ENCODE results near the gene UST.
"Not testable (repeated sequence)": the region's sequence is repeated elsewhere in the genome, so short reads cannot be mapped to it uniquely, and the experiment has no call there.

UST gene

GRCh38 chr6:149094934-149095351 is 348.1 kb downstream of the UST start:
- no peak for DNase-seq (ENCODE audit: low read depth, low spot score)
- H3K4me3 ChIP-seq (ENCODE audit: insufficient read length, low read depth), result no peak overlapping the region
- no peaks in the 10 kb centered on the region for H3K4me1 ChIP-seq (ENCODE audit: insufficient read depth, insufficient read length)
- peaks cover 13% of the 10 kb centered on the region for H3K9me3 ChIP-seq (ENCODE audit: insufficient read depth, low read length)
- H3K27me3 ChIP-seq (ENCODE audit: insufficient read depth, insufficient read length), result no peaks in the 10 kb centered on the region
- no peak overlapping the region for H3K9ac ChIP-seq (ENCODE audit: insufficient read length, low read depth)
- no peaks in the 10 kb centered on the region for H3K36me3 ChIP-seq (ENCODE audit: insufficient read depth, insufficient read length, low read length)
- TF ChIP-seq SUZ12 (IDR thresholded peaks at IDR 0.05; ENCODE audit: extremely low read depth, insufficient read depth, insufficient read length) (no peak), ZNF274 (IDR thresholded peaks at IDR 0.05; ENCODE audit: low read depth, low read length) (no peak), YY1 (IDR thresholded peaks at IDR 0.05; ENCODE audit: insufficient read depth, insufficient read length) (no peak)

GRCh38 chr6:149095842-149096241 is 349.0 kb downstream of the UST start:
- H3K27me3 ChIP-seq (ENCODE audit: insufficient read depth, insufficient read length), result no peaks in the 10 kb centered on the region
- no peak overlapping the region for H3K4me3 ChIP-seq (ENCODE audit: insufficient read length, low read depth)
- no peaks in the 10 kb centered on the region for H3K4me1 ChIP-seq (ENCODE audit: insufficient read depth, insufficient read length)
- H3K9ac ChIP-seq (ENCODE audit: insufficient read length, low read depth), result no peak overlapping the region
- H3K9me3 ChIP-seq (ENCODE audit: insufficient read depth, low read length), result peaks cover 13% of the 10 kb centered on the region
- TF ChIP-seq YY1 (IDR thresholded peaks at IDR 0.05; ENCODE audit: insufficient read depth, insufficient read length) (no peak), ZNF274 (IDR thresholded peaks at IDR 0.05; ENCODE audit: low read depth, low read length) (no peak), SUZ12 (IDR thresholded peaks at IDR 0.05; ENCODE audit: extremely low read depth, insufficient read depth, insufficient read length) (no peak)
- no peak for DNase-seq (ENCODE audit: low read depth, low spot score)
- H3K36me3 ChIP-seq (ENCODE audit: insufficient read depth, insufficient read length, low read length), result no peaks in the 10 kb centered on the region

GRCh38 chr6:149097794-149098193 is 351.0 kb downstream of the UST start:
- Histone ChIP-seq H3K4me1 (ENCODE audit: insufficient read depth, insufficient read length) (no peaks in the 10 kb centered on the region), H3K4me3 (ENCODE audit: insufficient read length, low read depth) (no peak overlapping the region), H3K9ac (ENCODE audit: insufficient read length, low read depth) (no peak overlapping the region), H3K27me3 (ENCODE audit: insufficient read depth, insufficient read length) (no peaks in the 10 kb centered on the region), H3K9me3 (ENCODE audit: insufficient read depth, low read length) (peaks cover 13% of the 10 kb centered on the region), H3K36me3 (ENCODE audit: insufficient read depth, insufficient read length, low read length) (no peaks in the 10 kb centered on the region)
- DNase-seq (ENCODE audit: low read depth, low spot score), result no peak
- TF ChIP-seq YY1 (IDR thresholded peaks at IDR 0.05; ENCODE audit: insufficient read depth, insufficient read length), result no peak
- no peak for TF ChIP-seq ZNF274 (IDR thresholded peaks at IDR 0.05; ENCODE audit: low read depth, low read length)
- TF ChIP-seq SUZ12 (IDR thresholded peaks at IDR 0.05; ENCODE audit: extremely low read depth, insufficient read depth, insufficient read length), result no peak

GRCh38 chr6:149098700-149099276 is 352.0 kb downstream of the UST start:
- H3K36me3 ChIP-seq (ENCODE audit: insufficient read depth, insufficient read length, low read length), result no peaks in the 10 kb centered on the region
- no peaks in the 10 kb centered on the region for H3K4me1 ChIP-seq (ENCODE audit: insufficient read depth, insufficient read length)
- H3K27me3 ChIP-seq (ENCODE audit: insufficient read depth, insufficient read length), result no peaks in the 10 kb centered on the region
- TF ChIP-seq ZNF274 (IDR thresholded peaks at IDR 0.05; ENCODE audit: low read depth, low read length) (no peak), SUZ12 (IDR thresholded peaks at IDR 0.05; ENCODE audit: extremely low read depth, insufficient read depth, insufficient read length) (no peak), YY1 (IDR thresholded peaks at IDR 0.05; ENCODE audit: insufficient read depth, insufficient read length) (no peak)
- no peak overlapping the region for H3K4me3 ChIP-seq (ENCODE audit: insufficient read length, low read depth)
- no peak overlapping the region for H3K9ac ChIP-seq (ENCODE audit: insufficient read length, low read depth)
- H3K9me3 ChIP-seq (ENCODE audit: insufficient read depth, low read length), result peaks cover 13% of the 10 kb centered on the region
- no peak for DNase-seq (ENCODE audit: low read depth, low spot score)

- peaks cover 13% of the 10 kb centered on the region for H3K9me3 ChIP-seq (ENCODE audit: insufficient read depth, low read length)
- H3K36me3 ChIP-seq (ENCODE audit: insufficient read depth, insufficient read length, low read length), result no peaks in the 10 kb centered on the region
- H3K4me1 ChIP-seq (ENCODE audit: insufficient read depth, insufficient read length), result no peaks in the 10 kb centered on the region
- no peak overlapping the region for H3K4me3 ChIP-seq (ENCODE audit: insufficient read length, low read depth)
- no peak for TF ChIP-seq SUZ12 (IDR thresholded peaks at IDR 0.05; ENCODE audit: extremely low read depth, insufficient read depth, insufficient read length)
- no peak for TF ChIP-seq ZNF274 (IDR thresholded peaks at IDR 0.05; ENCODE audit: low read depth, low read length)
- TF ChIP-seq YY1 (IDR thresholded peaks at IDR 0.05; ENCODE audit: insufficient read depth, insufficient read length), result no peak
- DNase-seq (ENCODE audit: low read depth, low spot score), result no peak
- no peaks in the 10 kb centered on the region for H3K27me3 ChIP-seq (ENCODE audit: insufficient read depth, insufficient read length)
- no peak overlapping the region for H3K9ac ChIP-seq (ENCODE audit: insufficient read length, low read depth)
Measured at GRCh38 chr6:149102324-149102723, 355.5 kb downstream of the UST start.

- not testable (repeated sequence) for H3K36me3 ChIP-seq (ENCODE audit: insufficient read depth, insufficient read length, low read length); H3K4me3 ChIP-seq (ENCODE audit: insufficient read length, low read depth); H3K9me3 ChIP-seq (ENCODE audit: insufficient read depth, low read length); H3K27me3 ChIP-seq (ENCODE audit: insufficient read depth, insufficient read length); DNase-seq (ENCODE audit: low read depth, low spot score); H3K4me1 ChIP-seq (ENCODE audit: insufficient read depth, insufficient read length); H3K9ac ChIP-seq (ENCODE audit: insufficient read length, low read depth)
Measured at GRCh38 chr6:149103950-149104349, 357.1 kb downstream of the UST start.

GRCh38 chr6:149107520-149107919 is 360.7 kb downstream of the UST start:
- Histone ChIP-seq H3K9me3 (ENCODE audit: insufficient read depth, low read length) (no peaks in the 10 kb centered on the region), H3K36me3 (ENCODE audit: insufficient read depth, insufficient read length, low read length) (no peaks in the 10 kb centered on the region), H3K27me3 (ENCODE audit: insufficient read depth, insufficient read length) (no peaks in the 10 kb centered on the region), H3K9ac (ENCODE audit: insufficient read length, low read depth) (no peak overlapping the region), H3K4me3 (ENCODE audit: insufficient read length, low read depth) (no peak overlapping the region), H3K4me1 (ENCODE audit: insufficient read depth, insufficient read length) (no peaks in the 10 kb centered on the region)
- TF ChIP-seq SUZ12 (IDR thresholded peaks at IDR 0.05; ENCODE audit: extremely low read depth, insufficient read depth, insufficient read length), result no peak
- TF ChIP-seq YY1 (IDR thresholded peaks at IDR 0.05; ENCODE audit: insufficient read depth, insufficient read length), result no peak
- TF ChIP-seq ZNF274 (IDR thresholded peaks at IDR 0.05; ENCODE audit: low read depth, low read length), result no peak
- no peak for DNase-seq (ENCODE audit: low read depth, low spot score)

All from NT2/D1 (cell line).